HG03558 (cell line): ENCODE measurements around the gene PCGF6.

Experiments used
- ATAC-seq: cut with Tn5 transposase; IDR thresholded peaks from one replicate; pipeline ENCODE4 v1.9.1; 2021; ENCODE audit warnings: moderate number of reproducible peaks; ENCODE audit not compliant: unreplicated experiment; ENCODE audit errors: extremely low read depth

Gene PCGF6

DNA sequence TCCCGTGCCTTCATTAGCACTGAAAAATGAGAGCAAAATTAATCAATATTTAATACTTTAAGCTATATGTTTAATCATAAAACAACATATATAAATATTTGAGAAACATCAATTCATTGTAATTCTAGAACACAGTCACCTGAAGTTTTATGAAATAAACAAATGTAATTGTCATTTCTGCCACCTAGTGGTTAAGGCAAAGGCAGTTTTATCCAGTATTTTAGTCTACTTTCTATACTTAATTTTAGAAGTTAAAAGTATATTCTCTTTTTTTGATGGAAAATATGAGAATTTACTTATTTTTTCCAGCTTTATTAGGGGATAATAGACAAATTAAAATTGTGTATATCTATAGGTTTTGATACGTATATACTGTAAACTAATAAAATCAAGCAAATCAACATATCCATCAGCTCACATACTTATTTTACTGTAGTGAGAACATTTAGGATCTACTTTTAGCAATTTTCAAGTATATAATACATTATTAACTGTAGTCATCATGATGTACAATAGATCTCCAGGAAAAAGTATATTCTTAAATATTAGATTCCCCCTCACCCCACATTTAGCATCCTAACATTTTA is 16.9 kb downstream of the PCGF6 start:
- no peak for ATAC-seq

DNA sequence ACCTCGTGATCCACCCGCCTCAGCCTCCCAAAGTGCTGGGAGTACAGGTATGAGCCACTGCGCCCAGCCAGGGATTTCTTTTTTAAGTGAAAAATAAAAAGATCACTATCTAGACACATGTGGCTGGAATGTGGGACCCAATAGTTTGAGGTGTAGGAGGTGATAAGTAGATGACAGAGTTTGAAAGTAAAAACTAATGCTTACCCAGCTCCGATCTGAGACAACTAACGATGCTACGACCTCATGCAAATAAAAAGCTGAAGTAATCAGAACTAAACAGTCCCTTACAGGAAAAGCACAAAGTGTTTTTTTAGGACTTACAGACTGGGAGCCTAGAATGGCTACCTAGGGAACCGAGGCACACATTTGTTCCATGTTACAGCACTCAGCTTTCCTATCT is 23.0 kb downstream of the PCGF6 start:
- ATAC-seq = no peak

DNA sequence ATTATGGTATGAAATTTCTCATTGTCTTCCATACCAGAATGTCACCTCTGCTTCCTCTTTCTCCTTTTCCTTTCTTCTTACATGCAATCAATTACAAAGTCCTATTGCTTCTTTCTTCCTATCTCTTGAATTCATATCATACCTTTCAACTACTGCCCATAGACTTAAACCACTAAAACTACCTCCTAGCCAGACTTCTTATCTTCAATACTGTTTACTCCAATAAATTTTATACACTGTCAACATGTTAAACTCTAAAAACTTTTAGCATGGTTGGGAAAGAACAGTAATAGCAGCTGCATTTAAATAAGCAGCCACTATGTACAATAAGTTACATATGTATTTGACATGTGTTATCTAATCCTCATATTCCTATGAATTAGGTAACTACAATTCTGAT is 34.9 kb downstream of the PCGF6 start:
- ATAC-seq = no peak

DNA sequence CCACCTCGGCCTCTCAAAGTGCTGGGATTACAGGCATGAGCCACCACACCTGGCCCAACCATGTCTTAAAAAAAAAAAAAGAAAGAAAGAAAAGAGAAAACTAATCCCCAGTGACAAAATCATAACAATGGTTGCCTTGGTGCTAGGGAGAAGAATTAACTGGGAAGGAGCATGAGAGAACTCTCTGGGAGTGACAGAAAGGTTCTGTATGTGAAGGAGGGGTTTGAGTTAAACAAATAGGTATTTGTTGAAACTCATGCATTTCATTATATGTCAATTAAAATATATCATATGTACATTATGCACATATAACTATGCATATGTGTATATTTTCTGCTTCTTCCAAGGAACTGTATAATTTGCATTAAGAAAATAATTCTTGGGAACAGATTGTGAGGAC is 40.7 kb downstream of the PCGF6 start:
- no peak for ATAC-seq

DNA sequence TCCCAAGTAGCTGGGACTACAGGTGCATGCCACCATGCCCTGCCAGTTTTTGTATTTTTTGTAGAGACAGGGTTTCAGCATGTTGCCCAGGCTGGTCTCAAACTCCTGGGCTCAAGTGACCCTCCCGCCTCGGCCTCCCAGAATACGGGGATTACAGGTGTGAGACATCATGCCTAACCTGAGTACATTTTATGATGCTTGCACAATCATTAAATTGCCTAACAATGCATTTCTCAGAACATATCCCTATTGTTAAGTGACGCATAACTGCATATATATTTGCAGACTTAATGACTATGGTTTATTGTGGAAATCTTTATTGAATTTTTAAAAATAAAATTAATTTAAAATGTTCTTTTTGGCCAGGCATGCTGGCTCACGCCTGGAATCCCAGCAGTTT is 43.3 kb downstream of the PCGF6 start:
- ATAC-seq = no peak

DNA sequence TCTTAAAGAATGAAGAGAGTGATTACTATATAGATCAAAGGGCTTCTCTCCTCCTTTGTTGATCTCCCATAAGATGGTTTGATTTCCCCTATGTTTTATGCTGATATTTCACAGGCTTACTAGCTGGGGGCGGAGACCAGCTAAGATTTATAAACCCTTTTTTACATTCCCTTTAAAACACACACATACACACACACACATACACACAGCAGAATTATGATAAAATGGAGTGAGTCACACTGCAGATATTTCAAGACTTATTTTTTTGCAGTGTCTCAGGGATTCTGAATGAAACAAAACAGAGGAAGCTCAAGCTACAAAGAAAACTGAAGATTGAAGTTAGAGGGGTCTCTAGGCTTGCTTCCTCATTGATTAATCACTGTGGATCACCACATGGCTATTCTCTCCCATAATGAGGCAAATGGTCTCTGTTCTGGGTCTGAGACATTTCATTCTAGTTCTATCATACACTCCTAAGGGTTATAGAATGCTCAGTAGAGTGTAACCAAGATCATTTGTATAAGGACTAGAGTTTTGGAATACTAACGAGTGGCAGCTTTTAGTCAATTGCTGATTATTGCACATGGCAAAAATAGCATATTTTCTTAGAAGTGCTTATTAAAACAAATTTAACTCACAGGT is 55.4 kb downstream of the PCGF6 start:
- ATAC-seq = no peak

DNA sequence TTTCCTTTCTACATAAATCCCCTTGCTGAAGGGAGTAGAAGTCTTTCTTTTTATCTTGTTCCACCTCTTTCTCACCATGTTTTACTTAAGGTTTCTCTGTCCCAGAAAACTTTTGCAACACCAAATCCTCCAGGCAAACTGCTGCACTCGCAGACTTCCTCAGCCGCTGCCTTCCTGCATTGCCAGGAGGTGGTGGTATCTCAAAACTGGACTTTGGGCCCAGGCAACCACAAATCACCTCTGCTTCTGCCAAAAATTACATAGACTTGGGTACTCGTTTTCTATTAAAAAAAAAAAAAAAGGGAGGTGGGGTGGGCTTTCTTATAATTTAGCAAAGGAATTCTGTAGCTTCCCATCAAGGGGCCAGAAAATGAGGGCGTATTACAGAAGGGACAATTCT is 59.4 kb downstream of the PCGF6 start:
- ATAC-seq = no peak

DNA sequence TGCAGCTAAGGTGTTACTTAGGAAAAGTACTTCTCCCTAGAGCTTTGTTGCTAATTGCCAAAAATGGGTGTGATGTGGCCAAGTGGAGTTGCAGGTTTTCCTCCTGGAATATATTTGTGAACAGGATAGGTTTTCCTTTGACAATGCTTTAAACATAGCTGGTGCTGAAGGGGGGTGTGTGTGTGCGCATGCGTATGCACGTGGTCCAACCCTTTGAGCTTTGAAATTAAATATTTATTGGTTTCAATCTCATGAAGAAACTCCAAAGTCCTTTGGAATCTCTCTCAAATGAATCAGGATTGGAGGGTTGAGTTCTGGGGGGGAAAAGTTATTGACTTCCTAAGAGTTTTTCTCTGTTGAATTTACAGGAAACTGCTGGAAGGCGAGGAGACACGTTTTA is 62.9 kb downstream of the PCGF6 start:
- ATAC-seq = no peak

DNA sequence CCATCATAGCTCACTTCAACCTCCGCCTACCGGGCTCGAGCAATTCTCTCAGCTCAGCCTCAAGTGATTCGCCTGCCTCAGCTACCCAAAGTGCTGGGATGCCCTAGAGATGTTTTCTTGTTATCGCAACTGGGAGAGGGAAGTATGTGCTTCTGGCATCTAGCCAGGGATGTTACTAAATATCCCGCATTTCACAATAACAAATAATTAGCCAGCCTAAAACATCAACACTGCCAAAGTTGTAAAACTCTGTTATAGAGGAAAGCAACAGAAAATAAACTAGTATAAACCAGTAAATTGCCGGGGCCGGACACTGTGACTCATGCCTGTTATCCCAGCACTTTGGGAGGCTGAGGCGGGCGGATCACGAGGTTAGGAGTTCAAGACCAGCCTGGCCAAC is 66.8 kb downstream of the PCGF6 start:
- no peak for ATAC-seq

DNA sequence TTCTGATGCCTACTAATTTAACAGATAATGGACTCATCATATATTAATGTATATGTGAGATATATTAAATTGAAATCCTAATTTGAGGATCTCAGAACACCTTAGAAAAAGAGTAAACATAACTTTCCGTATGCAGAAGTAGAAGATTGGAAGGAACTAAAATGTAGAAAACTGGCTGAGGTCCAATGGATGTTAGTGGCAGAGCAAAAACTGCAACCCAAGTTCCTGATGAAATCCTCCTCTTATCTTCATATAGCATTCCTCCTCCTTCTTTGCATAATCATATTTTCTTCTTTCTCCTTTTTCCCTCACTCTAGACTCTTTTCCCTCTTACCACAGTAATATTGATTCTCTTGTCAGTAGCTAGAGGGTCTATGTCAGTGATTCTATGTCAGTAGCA is 68.0 kb downstream of the PCGF6 start:
- no peak for ATAC-seq

DNA sequence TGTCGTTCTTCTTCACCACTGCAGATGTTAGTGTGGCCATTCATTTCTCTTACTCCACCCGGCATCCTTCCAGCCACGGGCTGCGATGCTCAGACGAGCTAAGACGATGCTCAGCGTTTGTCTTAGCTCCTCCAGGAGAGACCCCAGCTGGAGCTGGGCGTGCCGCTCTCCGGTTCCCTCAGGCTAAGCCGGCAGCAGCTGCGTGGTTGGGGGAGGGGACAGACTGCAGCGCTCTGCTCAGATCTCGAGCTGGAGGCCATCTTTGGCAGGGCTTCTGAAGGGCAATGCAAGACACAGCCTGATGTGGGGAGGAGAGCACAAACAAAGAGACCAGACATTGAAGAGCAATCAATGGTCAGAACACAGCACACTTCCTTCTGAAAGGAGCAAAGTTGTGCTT is 69.2 kb downstream of the PCGF6 start:
- no peak for ATAC-seq

DNA sequence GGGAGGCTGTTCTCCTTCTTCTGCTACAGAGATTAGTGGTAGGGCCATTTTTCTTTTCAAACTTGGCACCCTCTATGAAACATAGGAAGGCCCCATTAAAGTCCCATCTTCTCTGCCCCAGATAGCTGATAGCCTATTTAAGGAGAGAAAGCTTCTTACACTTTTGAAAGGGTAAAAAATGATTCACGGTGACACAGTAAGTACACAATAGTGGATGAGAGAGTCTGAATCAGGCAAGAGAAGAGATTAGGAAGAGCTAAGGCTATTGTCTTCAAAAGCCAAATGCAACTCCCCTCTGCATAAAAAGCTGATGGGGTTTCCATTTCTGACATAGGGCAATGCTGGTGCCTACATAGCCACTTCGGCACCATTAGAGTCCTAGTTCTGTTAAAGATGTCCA is 70.4 kb downstream of the PCGF6 start:
- no peak for ATAC-seq

DNA sequence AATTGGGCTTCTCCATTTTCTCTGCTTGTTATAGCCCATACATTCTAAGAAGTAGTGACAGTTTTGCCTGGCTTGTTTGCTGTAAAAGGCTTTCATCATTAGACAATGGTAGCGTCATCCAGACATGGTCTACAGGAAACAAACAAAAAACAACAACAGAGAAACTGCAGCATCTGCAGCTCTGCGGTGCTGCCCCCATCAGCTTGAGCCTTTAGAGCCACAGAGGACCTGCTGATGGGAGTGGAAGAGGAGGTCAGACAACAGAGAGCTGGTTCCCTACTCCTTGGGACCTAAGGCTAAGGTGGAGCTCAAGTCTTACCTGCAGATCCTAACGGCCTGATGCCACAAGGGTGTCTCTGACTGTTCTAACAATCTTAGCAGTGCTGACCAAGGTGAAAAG is 70.9 kb downstream of the PCGF6 start:
- no peak for ATAC-seq

DNA sequence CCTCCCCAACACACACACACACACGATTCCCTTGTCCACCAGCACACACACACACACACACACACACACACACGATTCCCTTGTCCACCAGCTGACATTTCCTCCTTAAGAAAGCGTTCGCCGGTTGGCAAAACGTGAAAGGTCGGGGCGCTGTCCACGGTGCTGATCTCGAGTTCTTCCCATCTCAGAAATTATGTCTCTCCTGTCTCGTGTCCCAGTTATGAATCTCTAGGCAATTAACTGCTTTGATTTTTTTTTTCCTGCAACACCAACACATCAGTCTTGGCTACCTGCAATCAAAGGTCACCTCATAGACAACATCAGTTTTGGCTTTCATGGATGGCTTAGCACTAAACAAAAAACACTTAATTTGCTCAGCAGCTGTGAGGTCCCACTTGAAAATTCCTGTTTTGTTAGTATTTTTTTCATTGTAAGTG is 72.1 kb downstream of the PCGF6 start:
- no peak for ATAC-seq

DNA sequence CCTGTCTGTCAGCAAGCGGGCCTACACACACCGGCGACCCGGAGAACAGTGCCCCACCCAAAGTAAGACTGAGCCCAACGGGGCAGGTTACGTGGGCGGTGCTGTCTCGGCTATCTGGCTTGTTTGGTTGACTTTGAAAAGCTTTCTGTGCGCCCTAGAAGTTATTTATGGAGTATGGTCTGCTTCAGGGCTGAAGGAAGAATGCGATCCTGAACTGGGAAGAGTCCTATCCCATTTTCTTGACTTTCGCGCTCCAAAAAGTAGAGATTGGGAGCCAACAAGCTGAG is 72.5 kb downstream of the PCGF6 start:
- no peak for ATAC-seq

DNA sequence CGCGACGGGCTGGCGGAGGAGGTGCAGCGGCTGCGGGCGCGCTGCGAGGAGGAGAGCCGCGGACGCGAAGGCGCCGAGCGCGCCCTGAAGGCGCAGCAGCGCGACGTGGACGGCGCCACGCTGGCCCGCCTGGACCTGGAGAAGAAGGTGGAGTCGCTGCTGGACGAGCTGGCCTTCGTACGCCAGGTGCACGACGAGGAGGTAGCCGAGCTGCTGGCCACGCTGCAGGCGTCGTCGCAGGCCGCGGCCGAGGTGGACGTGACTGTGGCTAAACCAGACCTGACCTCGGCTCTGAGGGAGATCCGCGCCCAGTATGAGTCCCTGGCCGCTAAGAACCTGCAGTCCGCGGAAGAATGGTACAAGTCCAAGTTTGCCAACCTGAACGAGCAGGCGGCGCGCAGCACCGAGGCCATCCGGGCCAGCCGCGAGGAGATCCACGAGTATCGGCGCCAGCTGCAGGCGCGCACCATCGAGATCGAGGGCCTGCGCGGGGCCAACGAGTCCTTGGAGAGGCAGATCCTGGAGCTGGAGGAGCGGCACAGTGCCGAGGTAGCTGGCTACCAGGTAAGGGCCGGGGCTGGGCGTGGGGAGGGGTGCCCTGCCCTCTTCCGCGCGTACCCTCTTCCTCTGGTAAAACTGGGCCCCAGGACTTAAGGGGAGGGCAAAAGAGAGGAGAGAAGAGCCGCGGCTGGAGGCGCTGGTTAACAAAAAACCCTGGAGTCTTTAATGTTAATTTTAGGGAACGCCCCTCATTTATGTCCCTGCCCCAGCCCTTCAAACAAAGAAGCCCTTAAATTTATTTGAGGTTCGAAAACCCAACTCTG is 73.0 kb downstream of the PCGF6 start:
- ATAC-seq = no peak

DNA sequence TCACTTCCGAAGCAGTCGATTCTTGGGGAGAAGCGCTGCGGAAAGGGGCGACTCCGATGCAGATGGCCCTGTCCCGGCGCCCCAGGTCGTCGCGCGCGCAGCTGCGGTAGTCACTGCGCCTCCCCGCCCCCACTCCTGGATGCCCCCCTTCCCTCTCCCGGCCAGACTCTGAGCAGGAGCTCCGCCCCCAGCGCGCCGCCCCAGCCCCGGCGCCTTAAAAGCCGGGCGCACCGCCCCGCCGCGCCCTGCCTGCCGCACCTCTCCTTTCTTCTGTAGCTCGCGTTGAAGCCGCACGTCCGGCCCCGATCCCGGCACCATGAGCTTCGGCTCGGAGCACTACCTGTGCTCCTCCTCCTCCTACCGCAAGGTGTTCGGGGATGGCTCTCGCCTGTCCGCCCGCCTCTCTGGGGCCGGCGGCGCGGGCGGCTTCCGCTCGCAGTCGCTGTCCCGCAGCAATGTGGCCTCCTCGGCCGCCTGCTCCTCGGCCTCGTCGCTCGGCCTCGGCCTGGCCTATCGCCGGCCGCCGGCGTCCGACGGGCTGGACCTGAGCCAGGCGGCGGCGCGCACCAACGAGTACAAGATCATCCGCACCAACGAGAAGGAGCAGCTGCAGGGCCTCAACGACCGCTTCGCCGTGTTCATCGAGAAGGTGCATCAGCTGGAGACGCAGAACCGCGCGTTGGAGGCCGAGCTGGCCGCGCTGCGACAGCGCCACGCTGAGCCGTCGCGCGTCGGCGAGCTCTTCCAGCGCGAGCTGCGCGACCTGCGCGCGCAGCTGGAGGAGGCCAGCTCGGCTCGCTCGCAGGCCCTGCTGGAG is 73.8 kb downstream of the PCGF6 start, which contains the start of gene INA:
Gene INA (plus strand): TSS at position 243 of the 817 bp plus-strand sequence. CDS start 74 bp downstream, at position 317.
- ATAC-seq = no peak

DNA sequence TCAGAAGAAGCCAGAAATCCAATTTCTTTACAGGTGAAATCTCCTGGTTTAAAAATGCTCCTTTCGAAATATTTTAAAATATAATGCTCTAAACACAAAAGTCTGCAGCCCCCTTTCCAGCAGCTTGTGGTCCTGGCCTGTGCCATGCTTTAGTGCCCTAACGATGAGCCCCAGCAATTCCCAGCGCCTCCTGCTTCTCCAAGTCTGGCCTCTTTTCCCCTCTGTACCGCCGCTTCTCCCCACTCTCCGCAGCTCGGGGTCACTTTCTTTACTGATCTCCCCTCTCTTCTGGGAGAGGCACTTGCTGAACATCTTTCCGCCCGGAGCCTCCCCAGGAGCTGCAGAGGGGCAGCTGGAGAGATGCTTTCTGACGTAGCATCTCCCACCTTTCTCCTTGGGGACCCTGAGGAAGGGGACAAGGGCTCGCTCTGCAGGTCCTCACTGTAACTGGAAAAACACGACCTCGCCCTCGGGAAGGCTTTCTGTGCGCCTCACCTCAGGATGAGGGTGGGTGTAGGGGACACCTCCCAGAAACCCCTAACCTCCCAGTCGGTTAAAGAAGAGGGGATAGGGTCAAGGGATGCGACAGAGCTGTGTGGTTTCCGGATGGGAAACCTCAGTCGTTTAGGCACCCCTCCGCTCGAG is 74.6 kb downstream of the PCGF6 start:
- ATAC-seq = no peak

DNA sequence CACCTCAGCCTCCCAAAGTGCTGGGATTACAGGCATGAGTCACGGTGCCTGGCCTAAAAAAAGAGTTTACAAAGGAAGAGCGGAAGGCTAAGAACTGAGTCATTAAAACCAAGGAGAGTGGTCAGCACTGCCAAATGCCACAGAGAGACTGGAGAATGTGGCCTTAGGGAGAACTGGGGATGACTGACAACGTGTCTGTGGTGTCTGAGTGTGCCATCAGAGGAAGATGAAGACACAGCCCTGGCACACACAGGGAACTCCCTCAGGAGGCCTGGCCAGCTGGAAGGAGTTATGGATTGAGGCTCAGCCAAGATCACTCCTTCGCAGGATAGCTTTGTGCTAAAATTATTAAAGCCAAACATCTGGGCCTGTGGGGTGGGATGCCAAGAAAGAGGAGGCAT is 77.9 kb downstream of the PCGF6 start:
- ATAC-seq = no peak

DNA sequence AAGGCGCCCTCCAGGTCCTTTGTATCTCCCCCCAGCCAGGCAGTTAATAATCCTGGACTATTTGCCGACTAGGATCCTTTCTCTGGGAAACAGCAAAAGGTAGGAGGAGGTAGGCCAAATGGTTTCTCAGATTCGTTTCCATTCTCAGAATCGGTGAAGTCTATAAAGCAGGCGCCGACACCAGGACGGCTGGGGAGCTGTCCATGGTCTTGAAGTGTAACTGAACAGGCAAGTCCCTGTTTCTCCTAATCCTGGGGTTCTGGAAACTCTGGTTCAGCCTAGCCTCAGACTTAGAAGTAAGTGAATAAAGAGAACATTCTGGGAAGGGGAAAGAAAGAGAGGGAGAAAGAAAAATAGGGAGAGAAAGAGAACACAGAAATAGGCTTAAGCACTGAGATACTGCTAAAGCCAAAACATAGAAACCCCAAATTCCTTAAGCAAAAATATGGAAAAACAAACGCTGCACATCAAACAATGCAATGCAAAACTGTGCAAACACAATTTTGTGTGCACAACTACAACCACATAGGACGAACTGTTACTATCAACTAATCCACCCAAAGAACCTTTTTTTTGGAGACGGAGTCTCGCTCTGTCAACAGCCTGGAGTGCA is 85.1 kb downstream of the PCGF6 start:
- ATAC-seq = no peak
